Measurements from ENCODE around the gene SSTR4.
"Not testable (repeated sequence)": the region's sequence is repeated elsewhere in the genome, so short reads cannot be mapped to it uniquely, and the experiment has no call there.

SSTR4 gene

GRCh38 chr20:23023621-23024177, 11.4 kb upstream of the SSTR4 start:
- TF ChIP-seq POLR2A (IDR thresholded peaks at IDR 0.05; ENCODE audit: low read depth, low read length) = no peak
- DNase-seq (ENCODE audit: insufficient read length, low spot score) = no peak
- no peak for FAIRE-seq

- TF ChIP-seq POLR2A (IDR thresholded peaks at IDR 0.05; ENCODE audit: low read depth, low read length) = no peak
- DNase-seq (ENCODE audit: insufficient read length, low spot score) = no peak
- FAIRE-seq = no peak
Measured at GRCh38 chr20:23024701-23025100, 10.4 kb upstream of the SSTR4 start.

GRCh38 chr20:23025503-23025902, 9.6 kb upstream of the SSTR4 start:
- not testable (repeated sequence) for DNase-seq (ENCODE audit: insufficient read length, low spot score); FAIRE-seq

- no peak for TF ChIP-seq POLR2A (IDR thresholded peaks at IDR 0.05; ENCODE audit: low read depth, low read length)
- no peak for DNase-seq (ENCODE audit: insufficient read length, low spot score)
- no peak for FAIRE-seq
Measured at GRCh38 chr20:23027721-23028120, 7.4 kb upstream of the SSTR4 start.

- DNase-seq (ENCODE audit: insufficient read length, low spot score) (no peak), FAIRE-seq (no peak)
- no peak for TF ChIP-seq POLR2A (IDR thresholded peaks at IDR 0.05; ENCODE audit: low read depth, low read length)
Measured at GRCh38 chr20:23028392-23028791, 6.7 kb upstream of the SSTR4 start.

GRCh38 chr20:23029324-23029723, 5.8 kb upstream of the SSTR4 start:
- no peak for TF ChIP-seq POLR2A (IDR thresholded peaks at IDR 0.05; ENCODE audit: low read depth, low read length)
- FAIRE-seq = no peak
- no peak for DNase-seq (ENCODE audit: insufficient read length, low spot score)

- FAIRE-seq (no peak), DNase-seq (ENCODE audit: insufficient read length, low spot score) (no peak)
- no peak for TF ChIP-seq POLR2A (IDR thresholded peaks at IDR 0.05; ENCODE audit: low read depth, low read length)
Measured at GRCh38 chr20:23031346-23031745, 3.8 kb upstream of the SSTR4 start.

GRCh38 chr20:23032056-23032749, 2.9 kb upstream of the SSTR4 start:
- FAIRE-seq = no peak
- TF ChIP-seq POLR2A (IDR thresholded peaks at IDR 0.05; ENCODE audit: low read depth, low read length) = no peak
- no peak for DNase-seq (ENCODE audit: insufficient read length, low spot score)

GRCh38 chr20:23032750-23033078, 2.4 kb upstream of the SSTR4 start:
- no peak for FAIRE-seq
- TF ChIP-seq POLR2A (IDR thresholded peaks at IDR 0.05; ENCODE audit: low read depth, low read length) = no peak
- DNase-seq (ENCODE audit: insufficient read length, low spot score) = no peak

GRCh38 chr20:23033918-23034317, 1.2 kb upstream of the SSTR4 start:
- DNase-seq (ENCODE audit: insufficient read length, low spot score) (no peak), FAIRE-seq (no peak)
- TF ChIP-seq POLR2A (IDR thresholded peaks at IDR 0.05; ENCODE audit: low read depth, low read length) = no peak

- DNase-seq (ENCODE audit: insufficient read length, low spot score) (no peak), FAIRE-seq (no peak)
- no peak for TF ChIP-seq POLR2A (IDR thresholded peaks at IDR 0.05; ENCODE audit: low read depth, low read length)
Measured at GRCh38 chr20:23035731-23036130, 619 bp downstream of the SSTR4 start.

- FAIRE-seq = no peak
- DNase-seq (ENCODE audit: insufficient read length, low spot score) = no peak
- no peak for TF ChIP-seq POLR2A (IDR thresholded peaks at IDR 0.05; ENCODE audit: low read depth, low read length)
Measured at GRCh38 chr20:23036371-23036770, 1.3 kb downstream of the SSTR4 start.

GRCh38 chr20:23037017-23037481, 1.9 kb downstream of the SSTR4 start:
- DNase-seq (ENCODE audit: insufficient read length, low spot score) (no peak), FAIRE-seq (no peak)
- TF ChIP-seq POLR2A (IDR thresholded peaks at IDR 0.05; ENCODE audit: low read depth, low read length) = no peak

GRCh38 chr20:23039136-23039875, 4.2 kb downstream of the SSTR4 start:
- TF ChIP-seq POLR2A (IDR thresholded peaks at IDR 0.05; ENCODE audit: low read depth, low read length) = no peak
- DNase-seq (ENCODE audit: insufficient read length, low spot score) = no peak
- no peak for FAIRE-seq

Data from H54 (cell line).